ENCODE data around the gene MYO16.
A peak's percentile ranks its signal among the peaks of the same experiment; 100 is the strongest.

MYO16 gene

DNA sequence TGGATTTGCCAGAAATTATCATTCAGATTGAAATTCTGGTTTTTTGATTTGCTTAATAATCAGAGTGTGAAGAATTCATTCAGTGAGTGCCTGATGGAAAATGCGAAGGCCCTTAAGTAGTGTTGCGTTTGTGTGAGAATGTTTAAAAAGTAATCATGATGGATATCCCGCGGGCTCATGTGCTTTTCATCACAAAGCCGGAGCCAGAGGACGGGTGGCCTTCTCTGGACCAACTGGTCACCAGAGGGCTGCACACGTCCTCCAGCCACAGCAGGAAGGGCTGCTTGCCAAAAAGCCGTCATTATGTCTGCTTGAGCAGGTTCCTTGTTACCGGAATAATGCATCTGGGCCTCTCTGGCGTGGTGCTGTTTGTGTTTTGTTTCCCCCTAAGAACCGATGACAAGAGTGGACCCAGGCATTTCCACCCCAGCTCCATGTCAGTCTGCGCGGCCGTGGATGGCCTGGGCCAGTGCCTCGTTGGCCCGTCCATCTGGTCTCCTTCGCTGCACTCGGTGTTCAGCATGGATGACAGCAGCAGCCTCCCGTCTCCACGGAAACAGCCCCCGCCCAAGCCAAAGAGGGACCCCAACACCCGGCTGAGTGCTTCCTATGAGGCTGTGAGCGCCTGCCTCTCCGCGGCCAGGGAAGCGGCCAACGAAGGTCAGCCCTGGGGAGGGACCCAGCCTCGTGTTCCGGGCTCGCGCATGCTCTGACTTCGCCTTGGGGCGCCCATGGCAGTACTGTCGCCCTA lies 497.7 kb downstream of the MYO16 start:
- no peak overlapping the region for H2BK120ac ChIP-seq (ENCODE audit: low read depth, low read length)
- no peak for DNase-seq
- H2AK5ac ChIP-seq (ENCODE audit: low read length, severe bottlenecking) = no peak overlapping the region
- H4K91ac ChIP-seq (ENCODE audit: low read length) = no peak overlapping the region
- no peak overlapping the region for H2BK5ac ChIP-seq (ENCODE audit: low read depth, low read length, poor library complexity, severe bottlenecking)
- no peak overlapping the region for H3K9ac ChIP-seq (ENCODE audit: low read length)
- H3K27ac ChIP-seq (ENCODE audit: low read length, poor library complexity, severe bottlenecking) = no peak overlapping the region
- H3K9me3 ChIP-seq (ENCODE audit: control insufficient read depth, low read length) = no peaks in the 10 kb centered on the region
- H3K23ac ChIP-seq (ENCODE audit: low read length in 2 of 2) = no peak overlapping the region
- peaks cover 0 to 3% of the 10 kb centered on the region in 2 experiments for H3K27me3 ChIP-seq (ENCODE audit: control insufficient read depth in 1 of 2, insufficient read depth in 1 of 2, low read length in 2 of 2)
- H2BK12ac ChIP-seq (ENCODE audit: low read length in 2 of 2) = no peak overlapping the region
- peak overlapping the region in 1 of 2 experiments; percentile 35 for H3K14ac ChIP-seq (ENCODE audit: low read length in 2 of 2)
- no peak overlapping the region for H3K18ac ChIP-seq (ENCODE audit: low read depth in 1 of 2, low read length in 2 of 2)
- H3K79me1 ChIP-seq (replicated peaks; ENCODE audit: low read length, poor library complexity, severe bottlenecking) = no peaks in the 10 kb centered on the region
- H2AFZ ChIP-seq (ENCODE audit: low read depth, low read length) = no peak overlapping the region
- no peak overlapping the region for H3K4me3 ChIP-seq (ENCODE audit: insufficient read depth in 1 of 2, low read depth in 1 of 2, low read length in 2 of 2)
- no peak overlapping the region for H3K4ac ChIP-seq (ENCODE audit: low read depth in 1 of 2, low read length in 2 of 2)
- H3K4me1 ChIP-seq (ENCODE audit: control insufficient read depth, insufficient read depth, low read depth, low read length) = peaks cover 3% of the 10 kb centered on the region
- WGBS = 97% methylated on average over 31 of the region's 34 CpGs
- H4K8ac ChIP-seq (ENCODE audit: low read length) = no peak overlapping the region
- H3K36me3 ChIP-seq (ENCODE audit: control insufficient read depth in 1 of 2, insufficient read depth in 2 of 2, low read depth in 1 of 2, low read length in 2 of 2) = no peaks in the 10 kb centered on the region
- H3K4me2 ChIP-seq (ENCODE audit: low read length, poor library complexity, severe bottlenecking) = no peak overlapping the region
- no peak overlapping the region for H2BK15ac ChIP-seq (ENCODE audit: low read depth, poor library complexity, severe bottlenecking)

GRCh38 chr13:109128121-109128520 lies 498.7 kb downstream of the MYO16 start:
- WGBS = 92% methylated on average over 3 of the region's 6 CpGs
- Histone ChIP-seq H3K79me1 (replicated peaks; ENCODE audit: low read length, poor library complexity, severe bottlenecking) (no peaks in the 10 kb centered on the region), H3K9ac (ENCODE audit: low read length) (no peak overlapping the region), H4K8ac (ENCODE audit: low read length) (no peak overlapping the region), H3K23ac (ENCODE audit: low read length in 2 of 2) (no peak overlapping the region), H4K91ac (ENCODE audit: low read length) (no peak overlapping the region), H2AK5ac (ENCODE audit: low read length, severe bottlenecking) (no peak overlapping the region), H3K18ac (ENCODE audit: low read depth in 1 of 2, low read length in 2 of 2) (no peak overlapping the region), H3K4me3 (ENCODE audit: insufficient read depth in 1 of 2, low read depth in 1 of 2, low read length in 2 of 2) (no peak overlapping the region), H3K4me2 (ENCODE audit: low read length, poor library complexity, severe bottlenecking) (no peak overlapping the region), H3K4me1 (ENCODE audit: control insufficient read depth, insufficient read depth, low read depth, low read length) (peaks cover 4% of the 10 kb centered on the region), H3K9me3 (ENCODE audit: control insufficient read depth, low read length) (no peaks in the 10 kb centered on the region), H3K27ac (ENCODE audit: low read length, poor library complexity, severe bottlenecking) (no peak overlapping the region), H3K4ac (ENCODE audit: low read depth in 1 of 2, low read length in 2 of 2) (no peak overlapping the region), H2AFZ (ENCODE audit: low read depth, low read length) (no peak overlapping the region), H3K36me3 (ENCODE audit: control insufficient read depth in 1 of 2, insufficient read depth in 2 of 2, low read depth in 1 of 2, low read length in 2 of 2) (no peaks in the 10 kb centered on the region), H3K14ac (ENCODE audit: low read length in 2 of 2) (no peak overlapping the region), H2BK5ac (ENCODE audit: low read depth, low read length, poor library complexity, severe bottlenecking) (no peak overlapping the region), H3K27me3 (ENCODE audit: control insufficient read depth in 1 of 2, insufficient read depth in 1 of 2, low read length in 2 of 2) (peaks cover 0 to 5% of the 10 kb centered on the region in 2 experiments), H2BK12ac (ENCODE audit: low read length in 2 of 2) (no peak overlapping the region), H2BK15ac (ENCODE audit: low read depth, poor library complexity, severe bottlenecking) (no peak overlapping the region), H2BK120ac (ENCODE audit: low read depth, low read length) (no peak overlapping the region)
- DNase-seq = no peak

DNA sequence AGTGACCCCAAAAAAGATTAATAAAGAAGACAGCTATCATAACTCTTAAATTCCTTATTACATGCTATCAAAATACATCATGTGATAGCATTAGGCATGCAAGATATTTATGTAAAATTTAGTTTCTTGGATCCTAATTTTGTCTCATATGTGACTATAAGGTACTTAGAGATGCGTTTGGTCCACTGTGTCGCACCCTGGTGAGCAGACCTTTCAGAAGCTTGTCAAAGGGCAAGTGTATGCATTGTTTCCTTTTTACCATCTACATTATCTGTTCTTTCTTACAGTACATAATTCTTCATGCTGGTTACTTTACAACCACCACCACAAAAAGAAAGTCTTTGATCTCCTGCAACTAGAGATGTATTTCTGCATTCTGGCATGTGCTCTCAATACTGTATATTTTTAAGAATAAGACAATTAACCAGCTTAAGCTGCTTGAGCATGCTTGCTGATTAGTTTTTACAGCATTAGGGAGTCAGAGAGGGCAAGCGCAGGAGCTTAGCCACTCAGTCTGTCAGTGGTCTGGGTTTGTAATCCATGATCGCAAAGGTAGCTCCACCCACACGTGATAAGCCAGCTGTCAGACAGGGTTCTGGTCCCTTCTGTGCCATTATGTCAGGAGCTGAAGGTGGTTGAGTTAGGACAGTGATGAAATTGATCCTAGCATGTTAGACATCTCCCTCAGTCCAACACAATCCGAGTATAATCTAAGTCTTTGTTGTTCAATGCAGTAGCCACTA lies 500.9 kb downstream of the MYO16 start:
- no peak overlapping the region for H3K4ac ChIP-seq (ENCODE audit: low read depth in 1 of 2, low read length in 2 of 2)
- no peak overlapping the region for H2BK5ac ChIP-seq (ENCODE audit: low read depth, low read length, poor library complexity, severe bottlenecking)
- no peak overlapping the region for H4K8ac ChIP-seq (ENCODE audit: low read length)
- H2BK15ac ChIP-seq (ENCODE audit: low read depth, poor library complexity, severe bottlenecking) = no peak overlapping the region
- 79% methylated on average over 5 of the region's 6 CpGs for WGBS
- H2BK12ac ChIP-seq (ENCODE audit: low read length in 2 of 2) = no peak overlapping the region
- H3K27me3 ChIP-seq (ENCODE audit: control insufficient read depth in 1 of 2, insufficient read depth in 1 of 2, low read length in 2 of 2) = peaks cover 0 to 18% of the 10 kb centered on the region in 2 experiments
- no peak overlapping the region for H4K91ac ChIP-seq (ENCODE audit: low read length)
- no peak overlapping the region for H2BK120ac ChIP-seq (ENCODE audit: low read depth, low read length)
- no peak overlapping the region for H3K14ac ChIP-seq (ENCODE audit: low read length in 2 of 2)
- H2AFZ ChIP-seq (ENCODE audit: low read depth, low read length) = no peak overlapping the region
- no peak overlapping the region for H3K18ac ChIP-seq (ENCODE audit: low read depth in 1 of 2, low read length in 2 of 2)
- no peak overlapping the region for H3K4me2 ChIP-seq (ENCODE audit: low read length, poor library complexity, severe bottlenecking)
- no peak overlapping the region for H3K23ac ChIP-seq (ENCODE audit: low read length in 2 of 2)
- H3K4me3 ChIP-seq (ENCODE audit: insufficient read depth in 1 of 2, low read depth in 1 of 2, low read length in 2 of 2) = no peak overlapping the region
- no peaks in the 10 kb centered on the region for H3K79me1 ChIP-seq (replicated peaks; ENCODE audit: low read length, poor library complexity, severe bottlenecking)
- H3K36me3 ChIP-seq (ENCODE audit: control insufficient read depth in 1 of 2, insufficient read depth in 2 of 2, low read depth in 1 of 2, low read length in 2 of 2) = no peaks in the 10 kb centered on the region
- H3K4me1 ChIP-seq (ENCODE audit: control insufficient read depth, insufficient read depth, low read depth, low read length) = peaks cover 4% of the 10 kb centered on the region
- H3K27ac ChIP-seq (ENCODE audit: low read length, poor library complexity, severe bottlenecking) = no peak overlapping the region
- no peak overlapping the region for H2AK5ac ChIP-seq (ENCODE audit: low read length, severe bottlenecking)
- H3K9ac ChIP-seq (ENCODE audit: low read length) = no peak overlapping the region
- H3K9me3 ChIP-seq (ENCODE audit: control insufficient read depth, low read length) = no peaks in the 10 kb centered on the region
- DNase-seq = no peak

DNA sequence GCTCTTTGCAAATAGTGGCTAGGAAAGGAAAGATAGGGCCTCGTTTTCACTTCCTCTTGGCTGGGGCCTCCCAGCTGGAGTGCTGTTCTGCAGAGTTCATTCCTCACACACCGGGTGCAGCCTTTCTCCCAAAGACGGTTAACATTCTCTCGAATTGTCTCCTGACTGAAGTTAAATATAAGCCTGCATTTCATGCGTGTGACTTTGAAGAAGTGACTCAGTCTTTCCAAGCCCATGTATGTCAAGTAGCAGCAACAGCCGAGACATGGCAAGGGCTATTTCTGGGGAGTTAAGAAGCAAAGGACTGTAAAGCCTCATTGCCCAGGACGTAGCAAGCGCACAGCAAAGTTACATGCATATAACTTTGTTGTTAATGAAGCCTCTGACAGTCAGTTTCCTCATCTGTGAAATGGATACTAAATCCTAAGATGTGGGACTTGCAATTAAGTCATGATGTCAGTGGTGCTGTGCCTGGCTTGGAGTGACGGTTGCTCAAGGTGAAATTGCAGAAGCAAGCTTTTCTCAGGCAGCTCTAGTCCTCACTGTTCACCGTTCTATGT lies 502.4 kb downstream of the MYO16 start:
- Histone ChIP-seq H3K4me3 (ENCODE audit: insufficient read depth in 1 of 2, low read depth in 1 of 2, low read length in 2 of 2) (no peak overlapping the region), H3K23ac (ENCODE audit: low read length in 2 of 2) (no peak overlapping the region), H3K4me2 (ENCODE audit: low read length, poor library complexity, severe bottlenecking) (no peak overlapping the region), H3K27me3 (ENCODE audit: control insufficient read depth in 1 of 2, insufficient read depth in 1 of 2, low read length in 2 of 2) (peaks cover 0 to 18% of the 10 kb centered on the region in 2 experiments), H3K27ac (ENCODE audit: low read length, poor library complexity, severe bottlenecking) (peak overlapping the region; percentile 72), H3K4ac (ENCODE audit: low read depth in 1 of 2, low read length in 2 of 2) (no peak overlapping the region), H2BK12ac (ENCODE audit: low read length in 2 of 2) (no peak overlapping the region), H3K79me1 (replicated peaks; ENCODE audit: low read length, poor library complexity, severe bottlenecking) (no peaks in the 10 kb centered on the region), H2AK5ac (ENCODE audit: low read length, severe bottlenecking) (no peak overlapping the region), H3K36me3 (ENCODE audit: control insufficient read depth in 1 of 2, insufficient read depth in 2 of 2, low read depth in 1 of 2, low read length in 2 of 2) (no peaks in the 10 kb centered on the region), H2BK15ac (ENCODE audit: low read depth, poor library complexity, severe bottlenecking) (no peak overlapping the region), H3K9me3 (ENCODE audit: control insufficient read depth, low read length) (no peaks in the 10 kb centered on the region), H3K14ac (ENCODE audit: low read length in 2 of 2) (no peak overlapping the region), H2AFZ (ENCODE audit: low read depth, low read length) (no peak overlapping the region), H4K91ac (ENCODE audit: low read length) (no peak overlapping the region), H2BK120ac (ENCODE audit: low read depth, low read length) (no peak overlapping the region), H3K18ac (ENCODE audit: low read depth in 1 of 2, low read length in 2 of 2) (peak overlapping the region in 1 of 2 experiments; percentile 8), H4K8ac (ENCODE audit: low read length) (peak overlapping the region; percentile 27), H2BK5ac (ENCODE audit: low read depth, low read length, poor library complexity, severe bottlenecking) (no peak overlapping the region), H3K4me1 (ENCODE audit: control insufficient read depth, insufficient read depth, low read depth, low read length) (peaks cover 4% of the 10 kb centered on the region), H3K9ac (ENCODE audit: low read length) (no peak overlapping the region)
- WGBS = 56% methylated on average over 10 of the region's 10 CpGs
- peak; percentile 79 for DNase-seq
